Ammon's horn (tissue), 1 donor: Measurements from ENCODE around the gene CACTIN.

Experiments
- DNase-seq: peaks from one replicate; pipeline ENCODE4 v3.0.0-alpha.2; 2016; ENCODE audit warnings: low spot score

CACTIN gene

DNA sequence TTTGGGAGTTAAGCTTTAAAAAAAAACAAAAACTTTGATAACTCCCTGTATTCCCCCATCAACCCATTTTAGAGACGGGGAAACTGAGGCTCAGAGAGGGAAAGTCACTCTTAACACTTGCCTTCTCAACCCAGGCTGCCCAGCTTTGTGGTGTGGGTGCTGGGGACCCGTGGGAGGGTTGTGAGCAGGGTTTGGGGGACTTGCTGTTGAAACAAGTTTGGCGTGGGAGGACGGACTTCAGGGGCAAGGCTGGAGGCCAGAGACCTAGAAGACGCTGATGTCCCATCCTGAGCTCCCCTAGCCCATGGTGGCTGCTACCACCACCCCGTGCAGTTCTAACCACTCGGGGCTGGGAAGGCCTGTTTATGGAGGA is 747 bp upstream of the CACTIN start:
- no peak for DNase-seq

DNA sequence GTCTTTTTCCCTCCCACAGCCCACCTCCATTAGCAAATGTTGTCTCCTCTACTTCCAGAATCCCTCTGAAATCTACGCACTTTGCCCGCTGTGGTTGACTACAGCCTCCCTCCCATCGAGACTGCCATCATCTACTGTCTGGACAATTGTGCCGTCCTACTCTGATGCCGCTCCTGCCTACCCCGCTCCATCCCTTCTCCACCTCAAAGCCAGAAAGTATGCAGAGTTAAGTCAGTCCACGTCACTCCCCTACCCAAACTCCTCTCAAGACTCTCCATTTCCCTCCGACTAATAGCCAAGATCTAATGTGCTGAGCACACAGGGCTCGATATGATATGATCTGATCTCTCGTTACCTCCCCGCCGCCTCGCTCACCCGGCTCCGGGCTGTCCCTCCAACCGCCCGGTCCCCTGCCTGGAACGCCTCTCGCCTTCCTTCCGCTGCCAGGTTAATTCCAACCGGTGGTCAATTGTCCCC is 556 bp downstream of the CACTIN start:
- no peak for DNase-seq

DNA sequence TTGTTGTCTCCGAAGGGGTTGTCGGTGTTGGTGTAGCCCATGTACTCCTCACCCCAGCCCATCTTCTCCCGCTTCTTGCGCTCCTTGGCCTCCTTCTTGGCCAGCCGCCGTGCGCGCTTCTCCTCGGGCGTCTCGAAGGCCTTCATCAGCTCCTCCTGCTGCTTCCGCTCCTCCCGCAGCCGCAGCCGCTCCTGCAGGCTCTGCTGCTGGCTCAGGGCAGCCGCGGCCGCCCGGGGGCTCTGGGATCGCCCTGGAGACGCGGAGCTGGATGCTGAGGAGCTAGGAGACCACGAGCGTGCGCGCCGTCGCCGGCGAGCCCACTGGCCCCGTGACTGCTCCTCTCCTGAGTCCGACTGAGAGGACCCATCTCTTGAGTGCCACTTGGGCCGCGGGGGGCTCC is 2.9 kb downstream of the CACTIN start:
- no peak for DNase-seq

DNA sequence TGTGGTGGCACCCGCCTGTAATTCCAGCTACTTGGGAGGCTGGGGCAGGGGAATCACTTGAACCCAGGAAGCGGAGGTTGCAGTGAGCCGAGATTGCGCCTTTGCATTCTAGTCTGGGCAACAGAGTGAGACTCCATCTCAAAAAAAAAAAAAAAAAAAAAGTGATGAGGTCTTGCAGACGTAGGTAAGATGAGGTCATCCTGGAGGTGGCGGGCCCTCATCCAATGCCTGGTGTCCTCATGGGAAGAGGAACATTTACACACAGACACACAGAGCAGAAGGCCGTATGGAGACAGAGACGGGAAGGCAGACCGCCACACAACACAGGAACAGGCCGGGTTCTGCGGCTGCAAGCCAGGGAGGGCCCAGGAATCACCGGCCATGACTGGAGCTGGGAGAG is 4.4 kb downstream of the CACTIN start:
- no peak for DNase-seq

DNA sequence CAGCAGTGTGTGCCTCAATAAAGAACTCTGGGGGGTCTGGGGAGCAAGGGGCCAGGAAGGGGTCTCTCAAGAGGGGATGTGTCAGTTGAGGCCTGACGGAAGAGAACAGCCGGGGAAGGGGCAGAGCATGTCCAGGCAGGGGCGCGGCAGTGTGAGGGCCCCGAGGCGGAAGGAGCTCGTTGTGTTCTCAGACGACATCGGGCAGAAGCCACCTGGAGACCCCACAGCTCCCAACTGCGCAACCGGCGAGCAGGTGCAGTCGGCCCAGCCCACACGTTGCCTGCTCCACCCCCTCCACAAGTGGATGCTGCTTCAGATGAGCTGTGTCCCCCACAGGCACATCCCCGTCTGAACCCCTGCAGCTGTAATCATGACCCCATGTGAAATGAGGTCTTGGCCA is 4.9 kb downstream of the CACTIN start:
- no peak for DNase-seq

DNA sequence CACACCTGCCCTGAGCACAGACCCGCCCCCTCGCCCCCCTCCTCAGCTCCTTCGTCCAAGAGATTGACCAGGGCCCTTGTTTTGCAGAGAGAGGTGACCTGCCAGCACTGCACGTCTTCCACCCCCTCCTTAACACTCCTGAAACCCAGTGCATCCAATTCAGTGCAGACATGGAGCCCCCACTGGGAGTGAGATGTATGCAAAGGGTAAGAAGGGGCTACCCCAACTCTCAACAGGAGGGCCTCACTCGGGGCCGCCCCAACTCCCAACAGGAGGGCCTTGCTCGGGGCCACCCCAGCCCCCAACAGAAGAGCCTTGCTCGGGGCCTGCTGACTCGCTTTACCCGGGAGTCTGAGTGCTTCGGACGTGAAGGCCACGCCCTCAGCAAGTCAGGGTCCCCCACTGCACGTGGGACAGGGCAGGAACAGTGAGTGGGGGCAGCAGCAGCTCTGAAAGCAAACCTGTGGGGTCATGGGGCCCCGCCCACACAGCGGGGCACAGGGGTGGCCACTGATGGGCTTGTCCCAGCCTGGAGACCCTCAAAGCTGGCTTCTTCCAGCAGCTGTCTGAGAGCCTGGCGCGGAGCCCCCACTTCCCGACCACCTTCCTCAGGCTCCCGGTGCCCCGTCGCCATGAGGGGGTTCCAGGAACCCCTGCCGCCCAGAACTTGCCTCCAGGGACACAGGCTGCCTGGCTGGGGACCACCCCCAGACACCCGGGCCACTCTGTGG is 5.6 kb downstream of the CACTIN start:
- DNase-seq = no peak

DNA sequence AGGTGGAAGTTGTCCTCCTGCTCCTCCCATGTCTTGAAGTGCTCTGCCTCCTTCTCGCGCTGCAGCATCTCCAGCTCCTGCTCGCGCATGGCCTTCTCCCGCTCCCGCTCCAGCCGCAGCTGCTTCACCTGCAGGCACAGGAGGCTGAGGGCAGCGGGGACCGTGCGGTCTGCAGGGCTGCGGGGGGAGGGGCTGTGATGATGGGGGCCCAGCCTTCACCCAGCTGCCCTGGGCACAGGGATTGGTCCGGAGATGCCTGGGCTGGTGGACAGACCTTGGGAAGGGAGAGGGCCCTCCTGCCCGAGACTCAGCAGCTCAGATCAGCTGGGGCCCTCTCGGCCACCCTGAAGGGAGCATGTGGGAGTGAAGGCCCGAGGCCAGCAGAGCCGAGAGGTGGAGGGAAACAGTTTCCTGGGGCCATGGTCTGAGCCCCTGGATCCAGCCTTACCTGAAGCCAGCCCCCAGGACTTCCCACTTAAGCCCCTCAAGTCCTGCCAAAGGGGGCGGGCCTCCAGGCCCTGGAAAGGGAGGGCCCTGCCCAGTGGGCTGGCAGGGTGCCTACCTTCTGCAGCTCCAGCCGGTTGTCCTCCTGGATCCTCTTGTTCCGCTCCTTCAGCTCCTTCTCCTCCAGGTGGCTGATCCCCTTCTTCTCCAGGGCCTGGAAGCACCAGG is 6.3 kb downstream of the CACTIN start:
- DNase-seq = no peak

DNA sequence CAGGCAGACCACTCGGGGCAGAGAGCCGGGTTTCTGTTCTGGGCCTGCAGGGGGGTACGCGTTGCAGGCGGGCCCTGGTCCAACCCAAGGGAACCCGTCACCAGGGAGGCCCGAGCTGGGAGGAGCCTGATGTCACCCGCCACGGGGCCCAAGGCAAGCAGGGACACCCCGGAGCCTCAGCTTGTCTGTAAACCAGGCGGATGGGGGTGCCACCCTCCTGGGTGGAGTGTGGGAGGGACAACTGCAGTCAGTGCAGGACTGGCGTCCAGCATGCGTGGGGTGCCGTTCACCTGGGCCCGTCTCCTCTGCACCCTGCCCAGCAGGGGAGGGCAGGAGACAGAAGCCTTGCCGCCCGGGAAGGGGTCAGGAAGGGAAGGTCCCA is 7.0 kb downstream of the CACTIN start:
- DNase-seq = no peak

DNA sequence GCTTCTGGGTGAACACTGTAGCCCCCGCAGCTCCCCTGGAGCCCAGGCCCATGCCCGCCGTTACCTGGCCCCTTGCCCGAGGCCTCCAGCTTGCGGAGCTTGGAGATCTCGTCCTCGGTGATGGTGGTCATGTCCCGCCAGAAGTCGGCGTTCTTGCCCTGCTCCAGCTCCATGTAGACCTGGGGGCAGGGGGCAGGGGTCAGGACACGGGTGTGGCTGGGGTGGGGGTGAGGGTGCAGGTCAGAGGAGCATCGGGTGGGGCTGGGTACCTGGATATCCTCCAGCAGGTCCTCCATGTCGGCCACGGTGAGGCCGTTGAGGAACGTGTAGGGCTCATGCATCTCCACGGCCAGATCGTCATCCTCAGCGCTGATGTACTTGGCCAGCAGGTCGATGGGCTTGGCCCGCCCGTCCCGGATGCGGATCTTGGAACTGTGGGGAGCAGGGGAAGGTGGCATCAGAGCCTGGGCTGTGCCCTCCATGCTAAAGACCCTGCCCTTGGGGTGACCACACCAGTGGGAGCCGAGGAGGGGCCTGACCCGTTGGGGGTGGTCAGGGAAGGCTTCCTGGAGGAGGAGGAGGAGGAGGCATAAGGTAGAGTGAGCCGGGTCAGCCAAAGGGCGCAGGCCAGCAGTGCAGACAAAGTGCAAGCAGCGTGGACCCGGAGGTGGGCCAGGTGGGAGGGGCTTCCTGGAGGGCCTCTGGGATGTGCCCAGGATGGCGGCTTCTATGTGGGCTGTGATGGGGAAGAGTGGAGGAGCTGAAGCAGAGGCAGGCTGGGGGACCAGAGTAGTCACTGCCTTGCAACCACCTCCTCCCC is 7.6 kb downstream of the CACTIN start:
- no peak for DNase-seq

DNA sequence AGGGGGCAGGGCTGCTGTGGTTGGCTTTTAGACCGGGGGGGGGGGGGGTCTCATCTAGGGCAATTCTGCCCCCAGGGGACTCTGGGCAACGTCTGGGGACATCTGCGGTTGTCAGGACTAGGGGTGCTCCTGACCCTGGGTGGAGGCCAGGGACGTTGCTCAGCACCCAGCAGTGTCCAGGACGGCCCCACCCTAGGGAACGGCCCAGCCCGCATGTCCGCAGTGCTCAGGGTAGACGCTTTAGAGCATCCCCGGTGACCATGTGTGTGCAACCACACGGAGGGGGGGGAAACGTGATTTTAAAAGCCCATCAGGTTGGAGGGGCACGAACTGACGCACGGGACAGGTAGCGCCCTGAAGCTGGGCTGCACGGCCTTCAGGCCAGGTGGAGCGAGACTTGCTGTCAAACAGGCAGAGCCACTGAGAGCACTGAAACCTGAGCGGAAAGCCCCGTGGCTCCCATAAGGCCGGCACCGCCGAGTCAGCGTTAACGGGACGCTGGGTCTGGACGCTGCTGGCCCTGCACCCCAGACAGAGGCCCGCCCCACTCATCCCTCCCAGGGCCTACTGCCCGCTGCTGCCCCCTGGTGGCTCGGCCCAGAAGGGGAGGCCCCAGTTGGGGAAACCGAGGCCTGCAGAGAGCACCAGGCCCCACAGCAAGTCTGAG is 8.3 kb downstream of the CACTIN start:
- peak; percentile 47 for DNase-seq

DNA sequence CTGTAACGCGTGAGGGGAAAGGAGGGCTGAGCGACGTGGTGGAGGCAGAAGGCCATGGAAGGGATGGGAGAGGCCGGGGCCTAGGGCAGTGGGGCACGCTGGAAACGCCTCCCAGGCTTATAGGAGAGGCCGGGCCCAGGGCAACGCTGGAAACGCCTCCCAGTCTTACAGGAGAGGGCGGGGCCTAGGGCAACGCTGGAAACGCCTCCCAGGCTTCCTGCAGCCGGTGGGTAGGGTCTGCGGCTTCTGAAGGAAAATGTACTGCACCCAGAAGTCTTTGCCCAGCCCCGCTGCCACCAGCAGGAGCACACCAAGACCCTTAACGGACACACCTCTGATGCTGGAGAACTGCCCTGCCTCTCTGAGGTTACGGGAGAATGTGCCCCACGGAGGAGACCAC is 9.1 kb downstream of the CACTIN start:
- no peak for DNase-seq

DNA sequence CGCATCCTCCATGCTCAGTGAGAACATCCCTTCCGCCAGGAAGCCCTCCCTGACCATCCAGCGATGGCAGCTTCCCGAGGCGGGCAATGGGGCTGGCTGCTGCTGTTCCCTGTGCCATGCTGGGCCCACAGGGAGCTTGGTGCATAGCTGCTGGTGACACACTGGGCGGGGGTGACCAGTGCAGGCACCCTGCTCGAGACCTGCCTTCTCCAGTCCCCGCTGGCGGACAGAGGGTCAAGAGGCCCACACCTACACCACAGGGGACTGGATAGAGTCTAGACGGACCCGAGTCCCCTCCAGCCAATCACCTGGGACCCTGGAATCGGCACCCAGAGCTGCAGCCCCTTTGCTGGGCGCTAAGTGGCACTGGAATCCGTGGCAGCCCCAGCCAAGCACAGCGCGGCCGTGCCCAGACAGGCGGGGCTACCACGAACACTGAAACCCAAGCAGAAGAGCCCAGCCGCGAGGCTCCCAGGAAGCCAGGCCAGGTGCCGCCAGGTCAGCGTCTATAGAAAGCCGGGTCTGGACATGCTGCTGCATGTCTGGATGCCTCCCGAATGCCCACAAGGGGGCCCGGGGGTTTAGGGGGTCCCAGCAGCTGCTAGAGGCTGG is 11.0 kb downstream of the CACTIN start:
- DNase-seq = no peak

DNA sequence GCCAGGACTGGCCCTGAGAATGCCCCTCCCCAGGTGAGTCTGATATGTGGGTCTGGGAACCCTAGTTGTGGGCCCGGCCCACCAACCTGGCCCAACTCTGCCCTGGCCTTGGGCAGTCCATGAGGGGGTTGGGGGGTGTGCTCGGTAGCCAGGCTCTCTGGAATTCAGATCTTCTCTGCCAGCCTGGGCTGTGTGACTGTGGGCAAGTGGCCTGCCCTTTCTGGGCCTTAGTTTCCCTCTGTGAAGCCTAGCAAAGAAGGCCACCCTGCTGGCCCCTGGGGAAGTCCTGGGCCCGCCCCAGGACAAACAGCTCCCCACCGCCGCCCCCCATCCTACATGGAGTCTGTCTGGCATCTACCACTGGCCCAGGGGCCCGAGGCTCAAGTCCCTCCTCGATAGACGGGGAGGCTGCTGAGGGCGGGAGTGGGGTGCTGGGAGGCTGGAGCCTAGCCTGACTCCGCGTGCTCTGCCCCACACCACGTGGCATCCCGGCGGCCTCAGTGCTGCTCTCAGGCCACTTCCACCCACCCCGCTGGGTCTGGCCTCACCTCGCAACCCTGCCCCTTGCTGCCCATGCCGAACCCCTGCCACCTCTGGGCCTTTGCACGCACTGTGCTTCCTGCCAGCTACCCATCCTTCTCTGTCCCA is 11.6 kb downstream of the CACTIN start:
- DNase-seq = no peak

DNA sequence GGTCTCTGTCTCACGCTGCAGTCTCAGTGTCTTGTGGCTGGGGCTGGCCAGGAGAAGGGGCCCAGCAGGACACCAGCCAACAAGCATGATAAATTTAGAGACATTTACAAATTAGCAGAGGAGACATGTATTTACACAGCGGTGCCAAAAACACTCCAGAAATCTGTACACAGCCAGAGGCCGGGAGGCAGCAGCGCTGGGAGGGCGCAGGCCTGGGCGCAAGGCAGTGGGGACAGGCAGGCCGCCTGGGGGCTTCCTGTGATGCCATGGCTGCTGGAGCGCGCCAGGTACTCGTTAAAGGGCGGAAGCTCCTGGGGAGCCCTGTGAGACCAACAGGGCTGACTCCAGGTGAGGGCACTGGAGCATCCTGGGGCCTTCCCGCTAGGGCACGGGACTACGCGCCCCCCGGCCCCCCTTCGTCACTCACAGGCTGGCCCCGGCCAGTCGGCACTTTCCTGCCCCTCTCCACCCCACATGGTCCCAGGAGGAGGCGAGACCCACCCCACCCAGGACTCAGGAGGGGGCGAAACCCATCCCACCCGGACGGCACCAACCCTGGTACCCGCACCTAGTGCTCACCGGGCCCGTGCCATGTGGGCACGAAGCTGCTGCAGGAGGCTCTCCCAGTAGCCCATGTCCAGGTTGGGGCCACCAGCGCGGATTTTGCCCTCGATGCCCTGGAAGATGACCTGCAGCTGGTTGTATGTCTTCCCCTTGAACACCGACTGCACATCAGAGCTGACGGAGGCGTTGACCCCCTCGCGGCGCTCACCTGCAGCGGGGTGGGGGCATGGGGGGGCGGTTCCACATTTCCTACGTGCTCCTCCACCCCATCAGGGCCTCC is 12.6 kb downstream of the CACTIN start:
- DNase-seq = no peak

DNA sequence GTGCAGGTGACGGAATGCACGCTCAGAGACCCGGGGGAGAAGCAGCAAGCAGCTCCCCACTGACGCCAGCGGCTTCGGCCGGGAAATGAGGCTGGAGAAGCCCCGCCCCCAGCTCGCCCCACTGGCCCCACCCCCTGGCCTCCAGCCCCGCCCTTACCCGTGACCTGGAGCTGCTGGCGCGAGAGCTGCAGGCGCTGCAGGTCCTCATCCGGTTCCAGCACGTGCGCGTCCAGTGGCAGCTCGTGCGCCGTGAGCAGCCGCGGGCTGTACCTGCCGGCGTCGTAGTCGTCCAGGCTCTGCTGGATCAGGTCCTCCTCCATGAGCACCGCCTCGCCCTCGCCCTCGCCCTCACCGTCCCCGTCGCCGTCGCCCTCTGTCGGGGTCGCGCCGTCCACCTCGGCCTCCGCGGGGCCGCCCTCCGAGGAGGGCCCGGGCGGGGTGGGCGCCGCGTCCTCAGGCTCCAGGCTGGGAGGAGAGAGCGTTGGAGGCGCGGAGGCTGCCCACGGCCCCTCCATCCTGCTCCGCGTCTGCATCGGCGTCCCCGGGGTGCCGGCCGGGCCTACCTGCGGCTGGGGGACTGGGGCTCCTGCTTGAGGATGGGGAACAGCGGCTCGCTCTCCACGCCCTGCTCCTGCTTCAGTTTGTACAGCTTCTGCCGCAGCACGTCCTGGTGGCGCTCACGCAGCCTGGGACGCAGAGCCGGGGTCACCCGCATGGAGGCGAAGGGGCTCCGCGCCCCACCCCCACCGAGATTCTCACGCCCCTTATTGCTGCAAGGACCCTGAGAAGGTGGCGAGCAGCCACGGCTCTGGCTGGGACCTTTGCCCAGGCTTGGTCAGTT is 13.5 kb downstream of the CACTIN start:
- DNase-seq = no peak

DNA sequence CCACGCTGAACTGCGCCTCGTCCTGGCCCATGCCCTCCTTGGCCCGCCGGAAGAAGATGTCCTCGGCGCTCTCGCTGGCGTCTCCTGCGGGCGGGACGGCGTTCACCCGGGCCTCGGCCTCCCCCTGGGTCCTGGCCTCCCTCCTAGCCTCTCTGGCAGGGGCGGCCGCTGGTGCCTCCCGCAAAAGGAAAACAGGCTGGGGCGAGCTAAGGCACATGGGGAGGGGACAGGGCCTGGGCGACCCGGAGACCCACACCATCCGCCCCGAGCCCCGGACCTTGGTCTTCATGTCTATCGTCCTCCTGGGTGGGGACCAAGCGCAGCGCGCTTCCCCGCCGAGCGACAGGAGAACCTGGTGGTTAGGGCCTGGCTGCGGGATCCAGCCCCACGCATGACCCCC is 14.3 kb downstream of the CACTIN start:
- DNase-seq = no peak

DNA sequence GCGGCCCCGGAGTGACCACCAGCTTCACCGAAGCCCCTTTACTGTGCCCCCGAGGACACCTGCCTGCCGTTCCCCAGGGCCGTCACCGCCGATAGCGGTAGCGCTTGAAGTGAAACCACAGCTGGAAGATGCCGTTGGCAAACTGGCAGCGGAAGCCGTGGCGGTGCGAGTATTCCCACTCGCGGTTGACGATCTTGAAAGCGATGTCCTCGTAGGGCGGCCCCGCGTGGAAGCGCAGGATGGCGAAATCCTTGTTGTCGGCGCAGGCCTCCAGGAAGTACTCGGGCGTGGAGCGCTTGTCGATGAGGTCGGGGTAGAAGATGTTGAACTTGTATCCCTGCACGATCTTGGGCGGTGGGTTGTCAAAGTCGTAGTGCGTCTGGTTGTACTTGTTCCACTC is 14.7 kb downstream of the CACTIN start:
- no peak for DNase-seq

DNA sequence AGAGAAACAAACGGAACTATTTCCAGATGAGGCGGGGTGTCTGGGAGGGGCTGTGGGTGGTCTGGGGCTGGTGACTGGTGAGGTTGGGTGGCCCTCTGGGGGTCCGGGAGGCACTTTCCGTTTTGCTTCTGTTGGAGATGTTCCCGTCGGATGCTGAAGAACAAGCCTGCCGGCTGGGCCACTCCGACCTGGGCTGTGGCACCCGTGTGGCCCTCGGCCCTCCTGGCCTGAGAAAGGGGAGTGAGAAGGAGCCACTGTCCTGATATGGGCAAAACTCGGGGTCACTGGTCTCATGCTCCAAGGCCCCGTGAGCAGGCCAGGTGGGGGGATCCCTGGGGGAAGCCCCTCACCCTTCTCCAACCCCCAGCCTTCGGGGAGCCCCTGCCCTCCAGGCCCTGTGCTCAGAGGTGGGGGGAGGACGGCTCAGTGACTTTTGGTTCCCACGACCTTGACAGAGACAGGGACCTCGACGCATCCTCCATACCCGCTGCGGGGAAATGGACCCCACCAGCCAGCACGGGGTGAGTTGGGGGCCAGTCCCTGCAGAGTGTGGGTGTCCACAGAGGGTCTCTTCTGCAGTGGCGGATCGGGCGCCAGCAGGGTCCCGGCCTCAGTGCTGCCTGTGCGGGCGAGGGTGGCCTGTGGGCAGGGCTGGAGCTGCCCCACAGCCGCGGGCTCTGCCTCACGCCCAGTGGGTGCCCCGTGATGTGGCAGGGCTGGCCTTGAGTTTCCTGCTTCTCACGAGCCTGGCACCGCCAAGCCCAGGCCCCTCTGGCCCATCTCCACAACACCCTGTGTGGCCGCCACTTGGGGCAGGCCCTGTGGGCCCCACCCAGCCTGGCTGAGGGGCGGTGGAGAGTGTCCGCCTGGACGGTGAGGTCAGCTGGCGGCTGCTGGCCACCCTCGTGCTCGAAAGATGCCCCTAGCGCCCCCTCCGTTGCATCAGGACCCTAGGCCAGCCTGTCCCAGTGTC is 15.6 kb downstream of the CACTIN start:
- DNase-seq = no peak
